Measurements from ENCODE around the gene PPP6R1. TPM values are rescaled to one million over a fixed set of nuclear protein-coding genes. Genes with fewer than 3 reads are reported as not detected.

The PPP6R1 gene
- total RNA-seq, 1 donor from 2014 or later: 20.8 TPM

Small RNA genes within 50 kb of the gene (small RNA-seq; reads per million reads assigned to genes)
- gene MIR6802 (ENCODE audit: low replicate concordance) (not detected), gene MIR6803 (ENCODE audit: low replicate concordance) (not detected), gene MIR6804 (ENCODE audit: low replicate concordance) (not detected)

Other genes starting within 250 kb of the PPP6R1 start
- gene GP6, start 220.8 kb downstream of the PPP6R1 start, total RNA-seq: 0.20 TPM
- 31.6 TPM for gene RDH13, start 195.9 kb downstream of the PPP6R1 start, total RNA-seq
- 47.6 TPM for gene EPS8L1, start 183.1 kb downstream of the PPP6R1 start, total RNA-seq
- gene PPP1R12C, start 141.4 kb downstream of the PPP6R1 start, total RNA-seq: 34.0 TPM
- gene TNNT1, start 109.8 kb downstream of the PPP6R1 start, total RNA-seq: 65.7 TPM
- 0.89 TPM for gene TNNI3, start 101.3 kb downstream of the PPP6R1 start, total RNA-seq
- gene DNAAF3, start 92.4 kb downstream of the PPP6R1 start, total RNA-seq: not detected
- 1.6 TPM for gene SYT5, start 78.7 kb downstream of the PPP6R1 start, total RNA-seq
- gene PTPRH, start 49.5 kb downstream of the PPP6R1 start, total RNA-seq: 0.39 TPM
- gene TMEM86B, start 30.3 kb downstream of the PPP6R1 start, total RNA-seq: 1.2 TPM
- 12.1 TPM for gene HSPBP1, start 21.1 kb upstream of the PPP6R1 start, total RNA-seq
- gene BRSK1, start 25.0 kb upstream of the PPP6R1 start, total RNA-seq: 3.6 TPM
- gene TMEM150B, start 66.3 kb upstream of the PPP6R1 start, total RNA-seq: 1.1 TPM
- 17.0 TPM for gene KMT5C, start 80.9 kb upstream of the PPP6R1 start, total RNA-seq
- gene COX6B2, start 95.7 kb upstream of the PPP6R1 start, total RNA-seq: 3.1 TPM
- gene GARIN5B, start 104.2 kb upstream of the PPP6R1 start, total RNA-seq: not detected
- 0.30 TPM for gene IL11, start 111.4 kb upstream of the PPP6R1 start, total RNA-seq
- gene TMEM190, start 117.8 kb upstream of the PPP6R1 start, total RNA-seq: not detected
- 0.30 TPM for gene TMEM238, start 125.3 kb upstream of the PPP6R1 start, total RNA-seq
- gene RPL28, start 126.9 kb upstream of the PPP6R1 start, total RNA-seq: 377 TPM
- gene UBE2S, start 148.8 kb upstream of the PPP6R1 start, total RNA-seq: 25.4 TPM
- 0.10 TPM for gene SHISA7, start 184.3 kb upstream of the PPP6R1 start, total RNA-seq
- 23.0 TPM for gene ISOC2, start 202.6 kb upstream of the PPP6R1 start, total RNA-seq
- not detected for gene C19orf85, start 205.7 kb upstream of the PPP6R1 start, total RNA-seq
- 1.1 TPM for gene ZNF628, start 217.6 kb upstream of the PPP6R1 start, total RNA-seq
- gene NAT14, start 226.2 kb upstream of the PPP6R1 start, total RNA-seq: 6.1 TPM
- gene SSC5D, start 229.4 kb upstream of the PPP6R1 start, total RNA-seq: 16.5 TPM

All from skin of body (tissue), 2 donors.